HepG2 (cell line): Measurements from ENCODE around the gene ITSN2. TPM values are rescaled to one million over a fixed set of nuclear protein-coding genes. Genes with fewer than 3 reads are reported as not detected.
"Not testable (repeated sequence)": the region's sequence is repeated elsewhere in the genome, so short reads cannot be mapped to it uniquely, and the experiment has no call there.

ENCODE experiments used
- ATAC-seq: fragments of 200-7000 bp; cut with Tn5 transposase; 3 replicates; pipeline ENCODE4 v1.9.1; 2020; ENCODE audit warnings: mild to moderate bottlenecking, moderate library complexity
- BruUV-seq: library from RNA; stranded (reverse); fragments of 400-500 nt; replicated peaks from 2 replicates; lab custom pipeline; 2021; lab: Mats Ljungman, UMichigan
- CTCF ChIA-PET: fragments of 300-600 bp; formaldehyde crosslinking; extraction: SDS; loops from one replicate; lab custom pipeline; 2021; ENCODE audit warnings: low total read pairs, inconsistent platforms, low intra/inter-chr PET ratio; lab: Yijun Ruan, JAX
- POLR2A ChIA-PET: fragments of 350-600 bp; sonication (Branson Sonifier 250); formaldehyde crosslinking; loops from one replicate; lab custom pipeline; 2020; ENCODE audit warnings: antibody characterized with exemption, inconsistent platforms; lab: Yijun Ruan, JAX
- DNase-seq: peaks from one replicate; pipeline ENCODE4 v3.0.0-alpha.2; 2015; ENCODE audit warnings: low spot score
- FAIRE-seq: peaks from 3 replicates; lab custom pipeline; 2011; peaks lifted over from hg19 to GRCh38; lab: Jason Lieb, UNC
- H2AFZ ChIP-seq: one replicate; pipeline ENCODE4 v1.6.1; 2011; ENCODE audit warnings: low read length, inconsistent platforms
- H3K27ac ChIP-seq: fragments of 300-600 bp; 3 replicates; pipeline ENCODE4 v1.8.0; 2011; ENCODE audit warnings: mixed run types, mild to moderate bottlenecking, mixed read lengths, low read length, inconsistent platforms; ENCODE audit not compliant: insufficient read depth; ENCODE audit errors: extremely low read length
- H3K27me3 ChIP-seq, 2 experiments: fragments of 200-600 bp in 1 of 2; 2 replicates in 1 of 2; 3 replicates in 1 of 2; pipeline versions ENCODE4 v1.6.0 to v1.8.0; 2011; ENCODE audit warnings: low read length in 2 of 2, mild to moderate bottlenecking in 2 of 2, moderate library complexity in 2 of 2, inconsistent platforms in 1 of 2; ENCODE audit not compliant: insufficient read depth in 2 of 2, control insufficient read depth in 1 of 2
- H3K36me3 ChIP-seq, 2 experiments: fragments of 200-600 bp in 1 of 2; replicated peaks in 1 of 2; 2 replicates in 1 of 2; 3 replicates in 1 of 2; pipeline versions ENCODE4 v1.5.1 to v1.8.0; 2011; ENCODE audit warnings: low read length in 2 of 2, inconsistent platforms in 1 of 2; ENCODE audit not compliant: insufficient read depth in 2 of 2, control insufficient read depth in 1 of 2
- H3K4me1 ChIP-seq: 2 replicates; pipeline ENCODE4 v1.5.1; 2012; ENCODE audit warnings: low read length, inconsistent platforms; ENCODE audit not compliant: insufficient read depth
- H3K4me2 ChIP-seq: 2 replicates; pipeline ENCODE4 v1.6.0; 2011; ENCODE audit warnings: low read depth, low read length, inconsistent platforms
- H3K4me3 ChIP-seq, 3 experiments: fragments of 200-600 bp in 1 of 3; sonication (generic), shearing (Covaris generic) in 1 of 3; replicated peaks in 1 of 3; 2 replicates each; pipeline ENCODE4 v1.5.1; 2011 to 2016; ENCODE audit warnings: low read length in 3 of 3, inconsistent platforms in 2 of 3, low read depth in 2 of 3, mild to moderate bottlenecking in 2 of 3, control low read depth in 1 of 3, mixed read lengths in 1 of 3; ENCODE audit not compliant: insufficient read depth in 1 of 3
- H3K79me2 ChIP-seq: one replicate; pipeline ENCODE4 v1.6.1; 2011; ENCODE audit warnings: low read length, inconsistent platforms; ENCODE audit not compliant: insufficient read depth
- H3K9ac ChIP-seq: 2 replicates; pipeline ENCODE4 v1.6.0; 2011; ENCODE audit warnings: mild to moderate bottlenecking, low read depth, low read length, inconsistent platforms; ENCODE audit not compliant: insufficient read depth
- H3K9me3 ChIP-seq: 2 replicates; pipeline ENCODE4 v1.5.1; 2012; ENCODE audit warnings: mild to moderate bottlenecking, low read length
- H4K20me1 ChIP-seq: 2 replicates; pipeline ENCODE4 v1.6.0; 2011; ENCODE audit warnings: inconsistent platforms, mild to moderate bottlenecking, low read length, moderate library complexity; ENCODE audit not compliant: insufficient read depth
- WGBS: methylation state at CpG from one replicate; pipeline ENCODE4 v1.1.6; 2017; ENCODE audit warnings: low lambda C conversion rate; 5-methylcytosine and 5-hydroxymethylcytosine counted together
- in situ Hi-C: cut with HindIII; loops from 2 replicates; pipeline ENCODE4 v1.10.0; 2017; ENCODE audit warnings: low pct_unique_long_range_greater_than_20kb; ENCODE audit not compliant: extremely low pct_ligation_motif_present
- intact Hi-C: fragments of 100-400 bp; cut with micrococcal nuclease; formaldehyde crosslinking; loops from one replicate; pipeline ENCODE4 v1.10.0; 2022; ENCODE audit not compliant: unreplicated experiment
- polyA plus RNA-seq, 8 experiments: library from polyadenylated mRNA; depleted of rRNA in 3 of 8; stranded (reverse) in 7 of 8; unstranded in 1 of 8; fragments of >200 nt; fragmentation: Illumina TruSeq in 4 of 8; extraction: Trizol in 4 of 8; gene quantifications; 2 replicates each; pipeline versions ENCODE4 v1.2.1 to v1.2.3, GENCODE V29; 2011 to 2016; ENCODE audit warnings: low read depth in 4 of 8, missing spikeins in 1 of 8, mixed read lengths in 1 of 8; ENCODE audit not compliant: insufficient read depth in 1 of 8
- total RNA-seq, 5 experiments: library from RNA; depleted of rRNA; stranded (reverse); fragments of >200 nt; fragmentation: Illumina TruSeq; extraction: Trizol; gene quantifications; 2 replicates each; pipeline ENCODE4 v1.2.3, GENCODE V29; 2016; ENCODE audit warnings: low read depth in 1 of 5
- TF ChIP-seq, protein P1 (sequence below): sonication (generic); formaldehyde crosslinking; IDR thresholded peaks from 2 replicates; pipeline ENCODE4 v1.8.1; 2023; ENCODE audit warnings: mild to moderate bottlenecking, moderate library complexity, missing genetic modification reagents
- TF ChIP-seq, protein P2 (sequence below): sonication (generic); formaldehyde crosslinking; IDR thresholded peaks from 2 replicates; pipeline ENCODE4 v1.5.0; 2020; ENCODE audit warnings: mild to moderate bottlenecking, missing genetic modification reagents, moderate library complexity
- TF ChIP-seq, protein P3 (sequence below): sonication (generic); formaldehyde crosslinking; IDR thresholded peaks from 2 replicates; pipeline ENCODE4 v1.4.0; 2020; ENCODE audit warnings: missing genetic modification reagents, borderline replicate concordance
- TF ChIP-seq, protein P4 (sequence below): IDR thresholded peaks from 2 replicates; pipeline ENCODE4 v1.6.1; 2016; ENCODE audit warnings: mild to moderate bottlenecking

Gene ITSN2
- total and polyA plus RNA-seq, 2 of the 13 experiments (the other 11 are each of a cell fraction or from before 2014, with no cell fraction given) = 26.0 to 26.6 TPM

DNA sequence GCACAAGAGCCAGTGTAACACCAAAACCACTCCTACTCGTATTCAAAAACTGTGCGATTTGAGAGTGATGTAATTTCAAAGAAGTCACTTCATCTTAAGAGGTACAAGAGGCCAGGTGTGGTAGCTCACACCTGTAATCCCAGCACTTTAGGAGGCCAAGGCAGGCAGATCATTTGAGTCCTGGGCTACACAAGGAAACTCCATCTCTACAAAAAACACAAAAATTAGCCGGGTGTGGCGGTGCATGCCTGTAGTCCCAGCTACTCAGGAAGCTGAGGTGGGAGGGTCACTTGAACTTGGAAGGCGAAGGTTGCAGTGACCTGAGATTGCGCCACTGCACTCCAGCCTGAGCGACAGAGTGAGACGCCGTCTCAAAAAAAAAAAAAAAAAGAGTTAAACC is 21.2 kb downstream of the ITSN2 start:
- H3K36me3 ChIP-seq, H3K27me3 ChIP-seq, H3K27ac ChIP-seq, H3K4me2 ChIP-seq, BruUV-seq, H3K9me3 ChIP-seq, H4K20me1 ChIP-seq, DNase-seq, FAIRE-seq, intact Hi-C loops, in situ Hi-C loops, H3K4me3 ChIP-seq, CTCF ChIA-PET, H3K9ac ChIP-seq, H2AFZ ChIP-seq, ATAC-seq: not testable (repeated sequence)
- Histone ChIP-seq H3K4me1 (peaks cover 39% of the 10 kb centered on the region), H3K79me2 (peaks cover 21% of the 10 kb centered on the region)
- WGBS = 83% methylated on average over 9 of the region's 9 CpGs
- TF ChIP-seq, protein P1, sequence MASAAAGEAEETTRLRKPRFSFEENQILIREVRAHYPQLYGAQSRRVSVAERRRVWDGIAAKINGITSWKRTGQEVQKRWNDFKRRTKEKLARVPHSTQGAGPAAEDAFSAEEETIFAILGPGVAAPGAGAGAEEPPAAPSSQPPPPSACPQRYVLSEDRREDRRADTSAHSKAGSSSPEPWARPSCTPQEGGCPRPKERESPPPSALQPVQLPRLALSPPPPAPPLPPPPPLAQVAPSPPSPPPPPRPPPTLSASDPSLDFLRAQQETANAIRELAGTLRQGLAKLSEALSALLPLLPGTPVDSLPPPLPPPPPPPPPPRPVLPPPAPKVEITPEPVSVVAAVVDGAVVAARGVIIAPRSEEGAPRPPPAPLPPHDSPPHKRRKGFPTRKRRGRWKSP (CRISPR knock-in tag) = 0 out of 2 replicates have a peak, but pooled peaks have one; percentile 5
- POLR2A ChIA-PET = interaction anchor here (1.4 kb wide), 1 partner anchor 22 kb away, joined by 6 read pairs; the partner anchor contains the start of gene ITSN2

DNA sequence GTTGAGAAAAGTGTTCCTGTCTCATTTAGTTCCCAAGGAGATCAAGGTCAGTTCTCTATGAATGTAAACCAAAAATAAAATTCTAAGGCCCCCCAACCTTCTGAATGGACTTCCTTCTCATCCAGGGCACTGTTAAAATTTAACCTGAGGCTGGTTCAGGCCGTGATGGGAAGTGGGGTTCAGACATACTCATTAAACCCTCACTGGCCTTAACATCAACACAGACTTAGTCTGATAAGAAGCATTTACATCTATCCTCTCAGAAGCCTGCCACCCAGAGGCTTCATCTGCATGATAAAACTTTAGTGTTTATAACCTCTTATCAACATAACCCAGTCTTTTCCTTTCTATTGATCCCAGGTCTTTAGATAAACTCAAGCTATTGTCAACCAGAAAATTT is 22.4 kb downstream of the ITSN2 start:
- intact Hi-C loops = no loop called here
- ChIA-PET CTCF (no interaction called here), POLR2A (no interaction called here)
- H3K4me1 ChIP-seq = peaks cover 39% of the 10 kb centered on the region
- H4K20me1 ChIP-seq = peaks cover 5% of the 10 kb centered on the region
- no peaks in the 10 kb centered on the region for H3K9me3 ChIP-seq
- 0% methylated on average over 1 of the region's 1 CpG for WGBS
- peaks cover 12% of the 10 kb centered on the region for H3K79me2 ChIP-seq
- BruUV-seq = no TSS peak
- FAIRE-seq = no peak
- no peak overlapping the region for H3K4me3 ChIP-seq
- no peak overlapping the region for H3K27ac ChIP-seq
- no peaks in the 10 kb centered on the region for H3K27me3 ChIP-seq
- DNase-seq = no peak
- no peak overlapping the region for H3K9ac ChIP-seq
- 0 out of 2 replicates have a peak overlapping the region, but pooled peaks have one; percentile 28 for H3K4me2 ChIP-seq
- H3K36me3 ChIP-seq = no peaks in the 10 kb centered on the region
- H2AFZ ChIP-seq = no peak overlapping the region
- ATAC-seq = peak; percentile 69
- in situ Hi-C loops = no loop called here
- TF ChIP-seq, protein P2, sequence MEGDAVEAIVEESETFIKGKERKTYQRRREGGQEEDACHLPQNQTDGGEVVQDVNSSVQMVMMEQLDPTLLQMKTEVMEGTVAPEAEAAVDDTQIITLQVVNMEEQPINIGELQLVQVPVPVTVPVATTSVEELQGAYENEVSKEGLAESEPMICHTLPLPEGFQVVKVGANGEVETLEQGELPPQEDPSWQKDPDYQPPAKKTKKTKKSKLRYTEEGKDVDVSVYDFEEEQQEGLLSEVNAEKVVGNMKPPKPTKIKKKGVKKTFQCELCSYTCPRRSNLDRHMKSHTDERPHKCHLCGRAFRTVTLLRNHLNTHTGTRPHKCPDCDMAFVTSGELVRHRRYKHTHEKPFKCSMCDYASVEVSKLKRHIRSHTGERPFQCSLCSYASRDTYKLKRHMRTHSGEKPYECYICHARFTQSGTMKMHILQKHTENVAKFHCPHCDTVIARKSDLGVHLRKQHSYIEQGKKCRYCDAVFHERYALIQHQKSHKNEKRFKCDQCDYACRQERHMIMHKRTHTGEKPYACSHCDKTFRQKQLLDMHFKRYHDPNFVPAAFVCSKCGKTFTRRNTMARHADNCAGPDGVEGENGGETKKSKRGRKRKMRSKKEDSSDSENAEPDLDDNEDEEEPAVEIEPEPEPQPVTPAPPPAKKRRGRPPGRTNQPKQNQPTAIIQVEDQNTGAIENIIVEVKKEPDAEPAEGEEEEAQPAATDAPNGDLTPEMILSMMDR (CRISPR knock-in tag) = peak; percentile 27; the same call in 1 of the 2 replicates
- TF ChIP-seq, protein P3, sequence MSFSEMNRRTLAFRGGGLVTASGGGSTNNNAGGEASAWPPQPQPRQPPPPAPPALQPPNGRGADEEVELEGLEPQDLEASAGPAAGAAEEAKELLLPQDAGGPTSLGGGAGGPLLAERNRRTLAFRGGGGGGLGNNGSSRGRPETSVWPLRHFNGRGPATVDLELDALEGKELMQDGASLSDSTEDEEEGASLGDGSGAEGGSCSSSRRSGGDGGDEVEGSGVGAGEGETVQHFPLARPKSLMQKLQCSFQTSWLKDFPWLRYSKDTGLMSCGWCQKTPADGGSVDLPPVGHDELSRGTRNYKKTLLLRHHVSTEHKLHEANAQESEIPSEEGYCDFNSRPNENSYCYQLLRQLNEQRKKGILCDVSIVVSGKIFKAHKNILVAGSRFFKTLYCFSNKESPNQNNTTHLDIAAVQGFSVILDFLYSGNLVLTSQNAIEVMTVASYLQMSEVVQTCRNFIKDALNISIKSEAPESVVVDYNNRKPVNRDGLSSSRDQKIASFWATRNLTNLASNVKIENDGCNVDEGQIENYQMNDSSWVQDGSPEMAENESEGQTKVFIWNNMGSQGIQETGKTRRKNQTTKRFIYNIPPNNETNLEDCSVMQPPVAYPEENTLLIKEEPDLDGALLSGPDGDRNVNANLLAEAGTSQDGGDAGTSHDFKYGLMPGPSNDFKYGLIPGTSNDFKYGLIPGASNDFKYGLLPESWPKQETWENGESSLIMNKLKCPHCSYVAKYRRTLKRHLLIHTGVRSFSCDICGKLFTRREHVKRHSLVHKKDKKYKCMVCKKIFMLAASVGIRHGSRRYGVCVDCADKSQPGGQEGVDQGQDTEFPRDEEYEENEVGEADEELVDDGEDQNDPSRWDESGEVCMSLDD = peak; percentile 75; the same call in 1 of the 2 replicates
- TF ChIP-seq, protein P4, sequence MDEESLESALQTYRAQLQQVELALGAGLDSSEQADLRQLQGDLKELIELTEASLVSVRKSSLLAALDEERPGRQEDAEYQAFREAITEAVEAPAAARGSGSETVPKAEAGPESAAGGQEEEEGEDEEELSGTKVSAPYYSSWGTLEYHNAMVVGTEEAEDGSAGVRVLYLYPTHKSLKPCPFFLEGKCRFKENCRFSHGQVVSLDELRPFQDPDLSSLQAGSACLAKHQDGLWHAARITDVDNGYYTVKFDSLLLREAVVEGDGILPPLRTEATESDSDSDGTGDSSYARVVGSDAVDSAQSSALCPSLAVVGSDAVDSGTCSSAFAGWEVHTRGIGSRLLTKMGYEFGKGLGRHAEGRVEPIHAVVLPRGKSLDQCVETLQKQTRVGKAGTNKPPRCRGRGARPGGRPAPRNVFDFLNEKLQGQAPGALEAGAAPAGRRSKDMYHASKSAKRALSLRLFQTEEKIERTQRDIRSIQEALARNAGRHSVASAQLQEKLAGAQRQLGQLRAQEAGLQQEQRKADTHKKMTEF (CRISPR knock-in tag) = no peak
- TF ChIP-seq, all 625 proteins: peak for 2
